SK-N-SH treated with all-trans-retinoic acid at 6 μM for 48 hours (cell line): ENCODE data around the gene DUSP2.

ENCODE experiments used
- ARNTL ChIP-seq: fragments of 450-650 bp; formaldehyde crosslinking; IDR thresholded peaks from 2 replicates; pipeline ENCODE4 v1.5.0; 2020; ENCODE audit warnings: low read depth, mild to moderate bottlenecking, moderate library complexity, borderline replicate concordance
- BACH2 ChIP-seq: fragments of 250-450 bp; sonication (Bioruptor Pico); IDR thresholded peaks from 2 replicates; pipeline ENCODE4 v1.9.0; 2021; ENCODE audit warnings: mild to moderate bottlenecking, borderline replicate concordance
- OSR1 ChIP-seq: fragments of 250-450 bp; sonication (Bioruptor Pico); IDR thresholded peaks from 2 replicates; pipeline ENCODE4 v1.8.0; 2022; ENCODE audit warnings: moderate library complexity, mild to moderate bottlenecking, inconsistent platforms
- PATZ1 ChIP-seq: fragments of 250-450 bp; sonication (Bioruptor Pico); IDR thresholded peaks from 2 replicates; pipeline ENCODE4 v1.8.0; 2020; ENCODE audit warnings: mild to moderate bottlenecking, moderate library complexity, borderline replicate concordance
- TSHZ2 ChIP-seq: fragments of 250-450 bp; sonication (Bioruptor Pico); IDR thresholded peaks from 2 replicates; pipeline ENCODE4 v1.5.0; 2020; ENCODE audit warnings: mild to moderate bottlenecking, moderate library complexity
- ZNF8 ChIP-seq: fragments of 450-650 bp; formaldehyde crosslinking; IDR thresholded peaks from 2 replicates; pipeline ENCODE4 v1.5.0; 2020; ENCODE audit warnings: mild to moderate bottlenecking, moderate library complexity

- TF ChIP-seq TSHZ2 (CRISPR knock-in tag) = no peak
- no peak for TF ChIP-seq PATZ1 (CRISPR knock-in tag)
- TF ChIP-seq BACH2 (CRISPR knock-in tag) = no peak
- no peak for TF ChIP-seq OSR1 (CRISPR knock-in tag)
- no peak for TF ChIP-seq ARNTL
- no peak for TF ChIP-seq ZNF8 (CRISPR knock-in tag)
These were observed 35.2 kb downstream of the DUSP2 start for GRCh38 chr2:96109931-96110511.
